Left ventricle myocardium inferior (tissue), 1 donor: ENCODE data around the gene ARMCX5. TPM values are rescaled to one million over a fixed set of nuclear protein-coding genes. Genes with fewer than 3 reads are reported as not detected.
A peak's percentile ranks its signal among the peaks of the same experiment; 100 is the strongest.

Experiments
- DNase-seq: peaks from one replicate; pipeline ENCODE4 v3.0.0-alpha.2; 2020
- H3K27ac ChIP-seq: fragments of 200-600 bp; replicated peaks from 2 replicates; pipeline ENCODE4 v1.8.0; 2021
- H3K27me3 ChIP-seq: fragments of 200-600 bp; 2 replicates; pipeline ENCODE4 v1.8.0; 2021; ENCODE audit warnings: low read depth
- H3K36me3 ChIP-seq: fragments of 200-600 bp; 2 replicates; pipeline ENCODE4 v1.8.0; 2021
- H3K4me1 ChIP-seq: fragments of 200-600 bp; 2 replicates; pipeline ENCODE4 v1.8.0; 2021
- H3K4me3 ChIP-seq: fragments of 200-600 bp; 2 replicates; pipeline ENCODE4 v1.8.0; 2021; ENCODE audit warnings: mild to moderate bottlenecking, moderate library complexity
- H3K9me3 ChIP-seq: fragments of 200-600 bp; replicated peaks from 2 replicates; pipeline ENCODE4 v1.8.0; 2021
- CTCF ChIP-seq: fragments of 200-600 bp; IDR thresholded peaks from 2 replicates; pipeline ENCODE4 v1.8.0; 2021; ENCODE audit warnings: antibody characterized with exemption, mild to moderate bottlenecking, borderline replicate concordance
- intact Hi-C: fragments of 100-400 bp; cut with micrococcal nuclease; formaldehyde crosslinking; loops from one replicate; pipeline ENCODE4 v1.11.0; 2022
- long read RNA-seq: library from polyadenylated mRNA; unstranded; transcript quantifications from one replicate; pipeline ENCODE4 v2.0.0, GENCODE V29; 2021
- total RNA-seq: library from RNA; stranded (reverse); fragmentation: NEBNext Ultra II Directional; extraction: Animal tissue kit (Norgen Biotek cat#: 25700); gene quantifications from one replicate; pipeline ENCODE4 v1.2.1, GENCODE V29; 2021
- donor health status: DM: no; HTN: yes; CAD: no; lungs with severe emphysema.

ARMCX5 gene
- 4.0 TPM for total RNA-seq
- long read RNA-seq, partial matches to known transcripts, result 0 of 4 reads
- long read RNA-seq, other reads (novel, unspliced or antisense), result 2 of 4 reads

- intact Hi-C loops, result no loop called here
- no peaks in the 10 kb centered on the region for H3K27me3 ChIP-seq
- H3K4me1 ChIP-seq, result no peaks in the 10 kb centered on the region
- DNase-seq, result peak; percentile 51
- H3K4me3 ChIP-seq, result peak within 1 kb of the TSS; percentile 73
- H3K9me3 ChIP-seq, result no peaks in the 10 kb centered on the region
- peak; percentile 28 for TF ChIP-seq CTCF
- peak within 1 kb of the TSS; percentile 81 for H3K27ac ChIP-seq
- no peaks in the 10 kb centered on the region for H3K36me3 ChIP-seq
Observed at GRCh38 chrX:102599084-102599950, at the start of gene ARMCX5. TSS of gene ARMCX5 (plus strand) at chrX:102599515. CDS start at chrX:102602142, 2,627 bp downstream.

DNA sequence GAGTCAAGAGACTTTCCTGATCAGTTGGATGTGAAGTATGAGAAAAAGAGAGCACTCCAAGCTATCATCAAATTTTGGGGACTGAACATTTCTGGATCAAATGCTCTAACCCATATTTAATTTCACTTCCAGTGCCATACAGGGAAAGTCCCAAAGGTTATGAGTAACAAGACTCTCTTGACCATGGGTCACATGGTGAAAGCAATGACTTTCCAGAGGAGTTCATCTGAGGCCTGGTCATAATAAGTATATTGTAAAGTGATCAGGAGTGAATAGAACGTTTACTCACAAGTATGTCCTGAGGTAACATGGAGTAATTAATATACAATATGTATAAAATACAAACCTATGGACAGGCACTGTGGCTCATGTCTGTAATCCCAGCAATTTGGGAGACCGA is 40.7 kb upstream of the ARMCX5 start:
- no peak for TF ChIP-seq CTCF
- Histone ChIP-seq H3K27ac (no peak overlapping the region), H3K9me3 (no peaks in the 10 kb centered on the region), H3K4me3 (no peak overlapping the region), H3K4me1 (no peaks in the 10 kb centered on the region), H3K27me3 (no peaks in the 10 kb centered on the region), H3K36me3 (no peaks in the 10 kb centered on the region)
- DNase-seq, result no peak
- intact Hi-C loops, result no loop called here

DNA sequence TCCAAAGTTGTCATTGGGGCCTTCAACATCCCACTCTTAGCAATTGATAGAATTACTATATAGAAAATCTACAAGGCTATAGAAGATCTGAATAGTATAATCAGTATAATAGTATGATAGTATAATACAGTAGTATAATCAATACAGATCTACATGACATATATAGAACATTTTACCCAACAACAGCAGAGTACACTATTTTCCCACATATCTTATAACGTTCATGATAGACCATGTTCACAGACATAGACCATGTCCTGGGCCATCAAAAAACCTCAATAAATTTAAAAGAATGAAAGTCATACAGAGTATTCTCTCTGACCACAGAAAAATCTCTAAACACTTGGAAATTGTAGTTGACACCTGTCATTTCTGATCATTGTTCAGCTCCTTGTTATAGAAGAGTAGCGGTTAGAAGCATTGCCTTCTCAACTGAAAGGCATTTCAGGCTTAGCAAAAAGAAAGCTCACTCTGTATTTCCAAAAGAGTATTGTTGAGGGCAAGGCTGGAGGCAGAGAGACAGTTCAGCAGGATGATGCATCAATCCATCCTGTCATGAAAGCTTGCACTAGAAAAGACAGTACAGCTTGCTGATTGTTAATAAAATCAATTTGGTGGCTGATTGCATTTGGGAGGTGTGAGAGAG is 38.8 kb upstream of the ARMCX5 start:
- intact Hi-C loops, result no loop called here
- no peak for DNase-seq
- no peaks in the 10 kb centered on the region for H3K36me3 ChIP-seq
- H3K9me3 ChIP-seq, result no peaks in the 10 kb centered on the region
- H3K27me3 ChIP-seq, result no peaks in the 10 kb centered on the region
- H3K27ac ChIP-seq, result no peak overlapping the region
- H3K4me1 ChIP-seq, result no peaks in the 10 kb centered on the region
- no peak overlapping the region for H3K4me3 ChIP-seq
- no peak for TF ChIP-seq CTCF

- intact Hi-C loops, result no loop called here
- DNase-seq, result no peak
Observed at GRCh38 chrX:102580891-102581290, 18.4 kb upstream of the ARMCX5 start.

GRCh38 chrX:102593367-102593766 is 5.9 kb upstream of the ARMCX5 start:
- Histone ChIP-seq H3K9me3 (no peaks in the 10 kb centered on the region), H3K27ac (no peak overlapping the region), H3K4me1 (no peaks in the 10 kb centered on the region), H3K36me3 (no peaks in the 10 kb centered on the region), H3K4me3 (no peak overlapping the region), H3K27me3 (no peaks in the 10 kb centered on the region)
- no peak for DNase-seq
- no peak for TF ChIP-seq CTCF
- intact Hi-C loops, result no loop called here

More at GRCh38 chrX:102580891-102581290, 18.4 kb upstream of the ARMCX5 start:
- H3K36me3 ChIP-seq, result no peaks in the 10 kb centered on the region
- no peak for TF ChIP-seq CTCF
- no peak overlapping the region for H3K4me3 ChIP-seq
- no peaks in the 10 kb centered on the region for H3K4me1 ChIP-seq
- H3K27me3 ChIP-seq, result no peaks in the 10 kb centered on the region
- no peaks in the 10 kb centered on the region for H3K9me3 ChIP-seq
- no peak overlapping the region for H3K27ac ChIP-seq
